ENCODE results near the gene CALCOCO2. TPM values are rescaled to one million over a fixed set of nuclear protein-coding genes. Genes with fewer than 3 reads are reported as not detected.
"Not testable (repeated sequence)": the region's sequence is repeated elsewhere in the genome, so short reads cannot be mapped to it uniquely, and the experiment has no call there.

CALCOCO2 gene
- total RNA-seq, 1 donor from 2014 or later, result 74.5 TPM

GRCh38 chr17:48792033-48792798, 38.6 kb upstream of the CALCOCO2 start:
- no peak overlapping the region for H3K4me3 Mint-ChIP-seq
- H3K27ac Mint-ChIP-seq, result no peak overlapping the region
- no peaks in the 10 kb centered on the region for H3K9me3 Mint-ChIP-seq
- H3K4me1 Mint-ChIP-seq (ENCODE audit: unreplicated experiment), result peaks cover 15% of the 10 kb centered on the region
- no peak for DNase-seq (ENCODE audit: extremely low spot score, unreplicated experiment)
- TF ChIP-seq, protein P1, sequence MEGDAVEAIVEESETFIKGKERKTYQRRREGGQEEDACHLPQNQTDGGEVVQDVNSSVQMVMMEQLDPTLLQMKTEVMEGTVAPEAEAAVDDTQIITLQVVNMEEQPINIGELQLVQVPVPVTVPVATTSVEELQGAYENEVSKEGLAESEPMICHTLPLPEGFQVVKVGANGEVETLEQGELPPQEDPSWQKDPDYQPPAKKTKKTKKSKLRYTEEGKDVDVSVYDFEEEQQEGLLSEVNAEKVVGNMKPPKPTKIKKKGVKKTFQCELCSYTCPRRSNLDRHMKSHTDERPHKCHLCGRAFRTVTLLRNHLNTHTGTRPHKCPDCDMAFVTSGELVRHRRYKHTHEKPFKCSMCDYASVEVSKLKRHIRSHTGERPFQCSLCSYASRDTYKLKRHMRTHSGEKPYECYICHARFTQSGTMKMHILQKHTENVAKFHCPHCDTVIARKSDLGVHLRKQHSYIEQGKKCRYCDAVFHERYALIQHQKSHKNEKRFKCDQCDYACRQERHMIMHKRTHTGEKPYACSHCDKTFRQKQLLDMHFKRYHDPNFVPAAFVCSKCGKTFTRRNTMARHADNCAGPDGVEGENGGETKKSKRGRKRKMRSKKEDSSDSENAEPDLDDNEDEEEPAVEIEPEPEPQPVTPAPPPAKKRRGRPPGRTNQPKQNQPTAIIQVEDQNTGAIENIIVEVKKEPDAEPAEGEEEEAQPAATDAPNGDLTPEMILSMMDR (conservative IDR thresholded peaks at IDR 0.05), result no peak
- H3K27me3 Mint-ChIP-seq, result peaks cover 63% of the 10 kb centered on the region
- no peaks in the 10 kb centered on the region for H3K36me3 Mint-ChIP-seq

DNA sequence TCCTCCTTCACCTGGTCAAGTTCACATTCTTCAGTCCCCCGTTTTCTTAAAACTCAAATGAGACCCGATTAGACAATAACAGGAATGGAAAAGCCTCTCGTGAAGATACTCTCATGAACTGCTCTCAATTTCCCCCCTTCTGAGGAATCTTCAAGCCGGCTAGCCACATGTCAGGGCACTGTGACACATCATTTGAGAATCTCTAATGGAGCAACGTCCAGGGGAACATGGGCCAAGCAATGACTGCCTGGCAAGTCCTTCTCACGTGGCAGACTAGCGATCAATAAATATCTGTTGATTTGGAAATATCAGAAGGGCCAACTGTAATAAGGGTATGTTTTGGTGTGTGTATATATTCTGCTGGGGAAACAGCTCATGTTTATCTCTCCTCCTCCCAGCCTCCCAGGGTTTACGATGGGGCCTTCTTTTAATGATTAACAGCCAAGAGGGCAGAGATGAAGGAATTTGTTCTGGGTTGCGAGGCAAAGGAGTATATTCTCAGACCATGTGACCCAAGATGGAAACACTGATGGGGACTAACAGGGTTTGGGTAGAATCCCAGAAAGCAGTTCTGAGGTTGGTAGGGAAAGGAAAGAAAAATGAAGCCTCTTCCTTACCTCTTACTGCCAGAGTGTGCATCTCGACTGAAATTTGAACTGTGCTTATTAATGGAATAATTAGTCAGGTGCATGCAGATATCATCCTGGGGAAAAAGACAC, 35.2 kb upstream of the CALCOCO2 start:
- Mint-ChIP-seq H3K4me1 (ENCODE audit: unreplicated experiment) (peaks cover 17% of the 10 kb centered on the region), H3K4me3 (peak overlapping the region; percentile 59), H3K36me3 (no peaks in the 10 kb centered on the region), H3K9me3 (no peaks in the 10 kb centered on the region), H3K27ac (peak overlapping the region; percentile 86), H3K27me3 (peaks cover 47% of the 10 kb centered on the region)
- TF ChIP-seq, protein P1 (conservative IDR thresholded peaks at IDR 0.05), result no peak
- DNase-seq (ENCODE audit: extremely low spot score, unreplicated experiment), result no peak

- not testable (repeated sequence) for H3K4me3 Mint-ChIP-seq; H3K9me3 Mint-ChIP-seq; H3K36me3 Mint-ChIP-seq; DNase-seq (ENCODE audit: extremely low spot score, unreplicated experiment)
- H3K4me1 Mint-ChIP-seq (ENCODE audit: unreplicated experiment), result peaks cover 14% of the 10 kb centered on the region
- H3K27me3 Mint-ChIP-seq, result peaks cover 48% of the 10 kb centered on the region
- peak overlapping the region; percentile 86 for H3K27ac Mint-ChIP-seq
These were observed 34.7 kb upstream of the CALCOCO2 start for GRCh38 chr17:48796163-48796522.

GRCh38 chr17:48799069-48799723, 31.6 kb upstream of the CALCOCO2 start:
- Mint-ChIP-seq H3K36me3 (no peaks in the 10 kb centered on the region), H3K4me1 (ENCODE audit: unreplicated experiment) (peaks cover 13% of the 10 kb centered on the region), H3K9me3 (no peaks in the 10 kb centered on the region), H3K4me3 (no peak overlapping the region), H3K27me3 (peaks cover 36% of the 10 kb centered on the region), H3K27ac (peak overlapping the region; percentile 19)
- TF ChIP-seq, protein P1 (conservative IDR thresholded peaks at IDR 0.05), result no peak
- DNase-seq (ENCODE audit: extremely low spot score, unreplicated experiment), result no peak

DNA sequence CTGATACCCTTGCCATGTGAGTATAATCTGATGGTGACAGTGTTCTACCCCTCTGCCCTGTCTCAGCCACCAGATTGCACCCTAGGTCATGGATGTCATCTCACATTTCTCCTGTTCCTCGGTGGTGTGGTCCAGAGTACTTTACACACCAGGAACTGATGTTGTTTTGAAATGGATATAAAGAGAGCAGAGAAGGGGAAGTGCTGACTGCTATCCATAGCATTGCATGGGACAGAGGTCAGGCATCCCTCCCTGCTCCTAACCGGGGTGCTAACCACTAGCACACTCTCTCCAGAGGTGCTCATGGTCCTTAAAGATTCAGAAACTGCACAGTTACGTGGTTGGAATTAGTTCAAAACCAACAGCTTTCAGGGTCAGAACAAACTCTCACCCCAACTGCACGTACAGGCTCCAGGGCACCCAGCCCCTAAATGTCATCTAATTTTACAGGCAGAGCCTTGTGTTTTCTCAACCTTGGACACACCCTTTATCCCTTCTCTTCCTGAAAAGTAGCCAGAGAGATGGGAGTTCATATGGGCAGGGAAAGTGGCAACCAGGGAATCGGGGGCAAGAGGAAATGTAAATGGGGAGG, 30.1 kb upstream of the CALCOCO2 start:
- peaks cover 43% of the 10 kb centered on the region for H3K27me3 Mint-ChIP-seq
- H3K36me3 Mint-ChIP-seq, result no peaks in the 10 kb centered on the region
- no peak overlapping the region for H3K27ac Mint-ChIP-seq
- DNase-seq (ENCODE audit: extremely low spot score, unreplicated experiment), result no peak
- TF ChIP-seq, protein P1 (conservative IDR thresholded peaks at IDR 0.05), result no peak
- H3K4me3 Mint-ChIP-seq, result no peak overlapping the region
- peaks cover 15% of the 10 kb centered on the region for H3K4me1 Mint-ChIP-seq (ENCODE audit: unreplicated experiment)
- no peaks in the 10 kb centered on the region for H3K9me3 Mint-ChIP-seq

Measured in type B pancreatic cell (in vitro differentiated cells).